SK-N-SH treated with all-trans-retinoic acid at 6 μM for 48 hours (cell line): ENCODE measurements around the gene KIAA0408.
"Not testable (repeated sequence)": the region's sequence is repeated elsewhere in the genome, so short reads cannot be mapped to it uniquely, and the experiment has no call there.

ENCODE experiments used
- ATAC-seq: fragments of 200-7000 bp; cut with Tn5 transposase; 3 replicates; pipeline ENCODE4 v1.9.1; 2020; ENCODE audit warnings: mild to moderate bottlenecking, moderate library complexity
- ARNTL ChIP-seq: fragments of 450-650 bp; formaldehyde crosslinking; IDR thresholded peaks from 2 replicates; pipeline ENCODE4 v1.5.0; 2020; ENCODE audit warnings: low read depth, mild to moderate bottlenecking, moderate library complexity, borderline replicate concordance
- CSDC2 ChIP-seq: fragments of 250-450 bp; sonication (Bioruptor Pico); IDR thresholded peaks from 2 replicates; pipeline ENCODE4 v1.5.0; 2020; ENCODE audit warnings: mild to moderate bottlenecking, moderate library complexity
- GLIS3 ChIP-seq: fragments of 250-450 bp; sonication (Bioruptor Pico); IDR thresholded peaks from 2 replicates; pipeline ENCODE4 v1.5.0; 2020; ENCODE audit warnings: mild to moderate bottlenecking, moderate library complexity
- ISL1 ChIP-seq: fragments of 250-450 bp; sonication (Bioruptor Pico); IDR thresholded peaks from 2 replicates; pipeline ENCODE4 v2.1.2; 2022; ENCODE audit warnings: mild to moderate bottlenecking, moderate library complexity
- OSR1 ChIP-seq: fragments of 250-450 bp; sonication (Bioruptor Pico); IDR thresholded peaks from 2 replicates; pipeline ENCODE4 v1.8.0; 2022; ENCODE audit warnings: moderate library complexity, mild to moderate bottlenecking, inconsistent platforms
- RARB ChIP-seq: fragments of 250-450 bp; sonication (Bioruptor Pico); IDR thresholded peaks from 2 replicates; pipeline ENCODE4 v1.8.0; 2021; ENCODE audit warnings: mild to moderate bottlenecking, moderate library complexity
- SNAI2 ChIP-seq: fragments of 250-450 bp; sonication (Bioruptor Pico); IDR thresholded peaks from 2 replicates; pipeline ENCODE4 v1.5.0; 2020; ENCODE audit warnings: mild to moderate bottlenecking, moderate library complexity
- TCF4 ChIP-seq: fragments of 250-450 bp; sonication (Bioruptor Pico); IDR thresholded peaks from 2 replicates; pipeline ENCODE4 v1.8.0; 2021; ENCODE audit warnings: mild to moderate bottlenecking, moderate library complexity, borderline replicate concordance
- TOX ChIP-seq: fragments of 250-450 bp; sonication (Bioruptor Pico); IDR thresholded peaks from 2 replicates; pipeline ENCODE4 v1.8.0; 2021; ENCODE audit warnings: mild to moderate bottlenecking, moderate library complexity, borderline replicate concordance
- ZC3H10 ChIP-seq: fragments of 250-450 bp; sonication (Bioruptor Pico); IDR thresholded peaks from 2 replicates; pipeline ENCODE4 v1.5.1; 2021; ENCODE audit warnings: mild to moderate bottlenecking, moderate library complexity
- ZFP3 ChIP-seq: fragments of 250-450 bp; sonication (Bioruptor Pico); IDR thresholded peaks from 2 replicates; pipeline ENCODE4 v1.5.0; 2020; ENCODE audit warnings: mild to moderate bottlenecking, moderate library complexity
- ZFP30 ChIP-seq: fragments of 450-650 bp; formaldehyde crosslinking; IDR thresholded peaks from 2 replicates; pipeline ENCODE4 v1.5.0; 2022; ENCODE audit warnings: mild to moderate bottlenecking, moderate library complexity
- ZNF565 ChIP-seq: fragments of 450-650 bp; formaldehyde crosslinking; conservative IDR thresholded peaks from 2 replicates; pipeline ENCODE4 v1.5.0; 2020; ENCODE audit warnings: low read depth, mild to moderate bottlenecking, moderate library complexity
- ZNF70 ChIP-seq: fragments of 450-650 bp; formaldehyde crosslinking; IDR thresholded peaks from 2 replicates; pipeline ENCODE4 v1.5.0; 2020; ENCODE audit warnings: mild to moderate bottlenecking, moderate library complexity
- ZNF8 ChIP-seq: fragments of 450-650 bp; formaldehyde crosslinking; IDR thresholded peaks from 2 replicates; pipeline ENCODE4 v1.5.0; 2020; ENCODE audit warnings: mild to moderate bottlenecking, moderate library complexity
- TF ChIP-seq, protein P1 (sequence below): fragments of 250-450 bp; sonication (Bioruptor Pico); IDR thresholded peaks from 2 replicates; pipeline ENCODE4 v1.8.0; 2020; ENCODE audit warnings: mild to moderate bottlenecking, moderate library complexity, borderline replicate concordance
- TF ChIP-seq, protein P2 (sequence below): fragments of 250-450 bp; sonication (Bioruptor Pico); IDR thresholded peaks from 2 replicates; pipeline ENCODE4 v1.5.1; 2020; ENCODE audit warnings: low read depth, mild to moderate bottlenecking, moderate library complexity
- TF ChIP-seq, protein P3 (sequence below): fragments of 250-450 bp; sonication (Bioruptor Pico); IDR thresholded peaks from 2 replicates; pipeline ENCODE4 v1.5.0; 2020; ENCODE audit warnings: mild to moderate bottlenecking, moderate library complexity
- TF ChIP-seq, protein P4 (sequence below): fragments of 250-450 bp; sonication (Bioruptor Pico); IDR thresholded peaks from 2 replicates; pipeline ENCODE4 v1.5.1; 2021; ENCODE audit warnings: mild to moderate bottlenecking, moderate library complexity

KIAA0408 gene

DNA sequence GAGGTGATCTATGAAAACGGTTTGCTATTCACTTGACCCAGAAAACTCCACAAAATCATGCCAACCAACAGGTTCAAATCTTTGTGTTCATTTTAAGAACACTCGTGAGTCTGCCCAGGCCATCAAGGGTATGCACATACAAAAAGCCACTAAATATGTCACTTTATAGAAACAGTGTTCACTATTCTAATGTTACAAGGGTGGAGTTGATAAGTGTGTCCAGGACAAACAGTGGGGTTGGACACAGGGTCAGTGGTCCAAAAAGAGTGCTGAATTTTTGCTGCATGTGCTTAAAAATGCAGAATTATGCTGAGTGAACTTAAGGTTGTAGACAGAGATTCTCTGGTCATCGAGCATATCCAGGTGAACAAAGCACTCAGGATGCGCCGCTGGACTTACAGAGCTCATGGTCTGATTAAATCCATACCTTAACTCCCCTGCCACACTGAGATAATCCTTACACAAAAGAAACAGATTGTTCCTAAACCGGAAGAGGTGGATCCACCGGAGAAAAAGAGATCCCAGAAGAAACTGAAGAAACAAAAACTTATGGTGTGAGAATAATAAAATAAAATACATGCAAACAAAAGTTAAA is 23.5 kb downstream of the KIAA0408 start:
- ATAC-seq: no peak
- TF ChIP-seq ZNF565 (CRISPR knock-in tag) (no peak), CSDC2 (no peak), ZNF8 (CRISPR knock-in tag) (no peak), ZFP3 (CRISPR knock-in tag) (no peak), OSR1 (no peak), RARB (CRISPR knock-in tag) (no peak), ZNF70 (CRISPR knock-in tag) (no peak)
- TF ChIP-seq, protein P1, sequence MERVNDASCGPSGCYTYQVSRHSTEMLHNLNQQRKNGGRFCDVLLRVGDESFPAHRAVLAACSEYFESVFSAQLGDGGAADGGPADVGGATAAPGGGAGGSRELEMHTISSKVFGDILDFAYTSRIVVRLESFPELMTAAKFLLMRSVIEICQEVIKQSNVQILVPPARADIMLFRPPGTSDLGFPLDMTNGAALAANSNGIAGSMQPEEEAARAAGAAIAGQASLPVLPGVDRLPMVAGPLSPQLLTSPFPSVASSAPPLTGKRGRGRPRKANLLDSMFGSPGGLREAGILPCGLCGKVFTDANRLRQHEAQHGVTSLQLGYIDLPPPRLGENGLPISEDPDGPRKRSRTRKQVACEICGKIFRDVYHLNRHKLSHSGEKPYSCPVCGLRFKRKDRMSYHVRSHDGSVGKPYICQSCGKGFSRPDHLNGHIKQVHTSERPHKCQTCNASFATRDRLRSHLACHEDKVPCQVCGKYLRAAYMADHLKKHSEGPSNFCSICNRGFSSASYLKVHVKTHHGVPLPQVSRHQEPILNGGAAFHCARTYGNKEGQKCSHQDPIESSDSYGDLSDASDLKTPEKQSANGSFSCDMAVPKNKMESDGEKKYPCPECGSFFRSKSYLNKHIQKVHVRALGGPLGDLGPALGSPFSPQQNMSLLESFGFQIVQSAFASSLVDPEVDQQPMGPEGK (CRISPR knock-in tag): no peak

DNA sequence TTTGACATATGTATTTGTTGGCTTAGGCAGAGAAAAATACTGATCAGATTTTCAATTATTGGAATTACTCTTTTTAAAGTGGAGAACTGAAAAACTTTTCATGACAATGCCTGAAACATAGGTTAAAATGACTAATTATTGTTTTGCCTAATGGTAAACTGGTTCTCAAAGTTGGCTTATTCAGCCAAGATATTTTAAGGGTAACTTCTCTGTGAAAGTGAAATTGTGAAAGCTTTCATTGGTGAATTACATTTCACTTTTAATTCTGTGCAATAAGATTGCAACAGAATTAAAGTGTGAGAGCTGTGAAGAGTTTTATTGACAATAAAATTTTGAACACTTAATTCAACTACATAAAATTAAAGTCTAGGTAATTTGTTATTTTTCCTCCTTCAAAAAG is 24.5 kb downstream of the KIAA0408 start:
- ATAC-seq: no peak
- TF ChIP-seq ZFP30 (CRISPR knock-in tag) (no peak), ZNF8 (CRISPR knock-in tag) (no peak), ZFP3 (CRISPR knock-in tag) (no peak), CSDC2 (no peak), ISL1 (no peak), GLIS3 (CRISPR knock-in tag) (no peak), ZNF565 (CRISPR knock-in tag) (no peak), ZC3H10 (no peak), TOX (CRISPR knock-in tag) (no peak), TCF4 (CRISPR knock-in tag) (no peak), RARB (CRISPR knock-in tag) (no peak), ZNF70 (CRISPR knock-in tag) (no peak)
- TF ChIP-seq, protein P1 (CRISPR knock-in tag): no peak
- TF ChIP-seq, protein P2, sequence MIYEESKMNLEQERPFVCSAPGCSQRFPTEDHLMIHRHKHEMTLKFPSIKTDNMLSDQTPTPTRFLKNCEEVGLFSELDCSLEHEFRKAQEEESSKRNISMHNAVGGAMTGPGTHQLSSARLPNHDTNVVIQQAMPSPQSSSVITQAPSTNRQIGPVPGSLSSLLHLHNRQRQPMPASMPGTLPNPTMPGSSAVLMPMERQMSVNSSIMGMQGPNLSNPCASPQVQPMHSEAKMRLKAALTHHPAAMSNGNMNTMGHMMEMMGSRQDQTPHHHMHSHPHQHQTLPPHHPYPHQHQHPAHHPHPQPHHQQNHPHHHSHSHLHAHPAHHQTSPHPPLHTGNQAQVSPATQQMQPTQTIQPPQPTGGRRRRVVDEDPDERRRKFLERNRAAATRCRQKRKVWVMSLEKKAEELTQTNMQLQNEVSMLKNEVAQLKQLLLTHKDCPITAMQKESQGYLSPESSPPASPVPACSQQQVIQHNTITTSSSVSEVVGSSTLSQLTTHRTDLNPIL: no peak
- TF ChIP-seq, protein P3, sequence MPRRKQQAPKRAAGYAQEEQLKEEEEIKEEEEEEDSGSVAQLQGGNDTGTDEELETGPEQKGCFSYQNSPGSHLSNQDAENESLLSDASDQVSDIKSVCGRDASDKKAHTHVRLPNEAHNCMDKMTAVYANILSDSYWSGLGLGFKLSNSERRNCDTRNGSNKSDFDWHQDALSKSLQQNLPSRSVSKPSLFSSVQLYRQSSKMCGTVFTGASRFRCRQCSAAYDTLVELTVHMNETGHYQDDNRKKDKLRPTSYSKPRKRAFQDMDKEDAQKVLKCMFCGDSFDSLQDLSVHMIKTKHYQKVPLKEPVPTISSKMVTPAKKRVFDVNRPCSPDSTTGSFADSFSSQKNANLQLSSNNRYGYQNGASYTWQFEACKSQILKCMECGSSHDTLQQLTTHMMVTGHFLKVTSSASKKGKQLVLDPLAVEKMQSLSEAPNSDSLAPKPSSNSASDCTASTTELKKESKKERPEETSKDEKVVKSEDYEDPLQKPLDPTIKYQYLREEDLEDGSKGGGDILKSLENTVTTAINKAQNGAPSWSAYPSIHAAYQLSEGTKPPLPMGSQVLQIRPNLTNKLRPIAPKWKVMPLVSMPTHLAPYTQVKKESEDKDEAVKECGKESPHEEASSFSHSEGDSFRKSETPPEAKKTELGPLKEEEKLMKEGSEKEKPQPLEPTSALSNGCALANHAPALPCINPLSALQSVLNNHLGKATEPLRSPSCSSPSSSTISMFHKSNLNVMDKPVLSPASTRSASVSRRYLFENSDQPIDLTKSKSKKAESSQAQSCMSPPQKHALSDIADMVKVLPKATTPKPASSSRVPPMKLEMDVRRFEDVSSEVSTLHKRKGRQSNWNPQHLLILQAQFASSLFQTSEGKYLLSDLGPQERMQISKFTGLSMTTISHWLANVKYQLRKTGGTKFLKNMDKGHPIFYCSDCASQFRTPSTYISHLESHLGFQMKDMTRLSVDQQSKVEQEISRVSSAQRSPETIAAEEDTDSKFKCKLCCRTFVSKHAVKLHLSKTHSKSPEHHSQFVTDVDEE (CRISPR knock-in tag): no peak
- TF ChIP-seq, all 23 proteins: peak for 0

DNA sequence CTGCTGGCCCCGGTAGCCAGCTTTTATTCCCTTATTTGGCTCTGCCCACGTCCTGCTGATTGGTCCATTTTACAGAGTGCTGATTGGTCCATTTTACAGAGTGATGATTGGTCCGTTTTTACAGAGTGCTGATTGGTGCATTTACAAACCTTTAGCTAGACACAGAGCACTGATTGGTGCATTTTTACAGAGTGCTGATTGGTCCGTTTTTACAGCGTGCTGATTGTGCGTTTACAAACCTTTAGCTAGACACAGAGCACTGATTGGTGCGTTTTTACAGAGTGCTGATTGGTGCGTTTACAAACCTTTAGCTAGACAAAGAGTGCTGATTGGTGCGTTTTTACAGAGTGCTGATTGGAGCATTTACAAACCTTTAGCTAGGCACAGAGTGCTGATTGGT is 30.6 kb downstream of the KIAA0408 start:
- not testable (repeated sequence) for ATAC-seq

DNA sequence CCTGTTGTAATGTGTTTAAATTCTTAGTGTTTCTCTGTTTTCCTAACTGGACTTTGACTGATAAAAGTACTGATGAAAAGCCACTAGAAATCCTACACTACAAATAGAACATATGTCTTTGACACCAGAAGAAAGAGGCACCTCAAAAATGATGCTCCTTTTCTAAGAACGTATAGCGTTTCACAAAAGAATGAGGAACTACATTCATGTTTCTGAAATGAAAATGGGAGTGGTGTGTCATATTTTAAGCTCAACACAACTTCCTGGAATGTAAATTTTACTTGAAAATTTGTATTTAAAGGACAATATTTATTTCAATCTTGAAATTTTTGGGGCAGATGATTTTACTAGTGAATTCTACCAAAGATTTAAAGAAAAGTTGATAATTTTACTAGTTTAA is 35.3 kb downstream of the KIAA0408 start:
- no peak for ATAC-seq
- TF ChIP-seq ZC3H10: no peak
- TF ChIP-seq ZNF565 (CRISPR knock-in tag): no peak
- TF ChIP-seq, protein P4, sequence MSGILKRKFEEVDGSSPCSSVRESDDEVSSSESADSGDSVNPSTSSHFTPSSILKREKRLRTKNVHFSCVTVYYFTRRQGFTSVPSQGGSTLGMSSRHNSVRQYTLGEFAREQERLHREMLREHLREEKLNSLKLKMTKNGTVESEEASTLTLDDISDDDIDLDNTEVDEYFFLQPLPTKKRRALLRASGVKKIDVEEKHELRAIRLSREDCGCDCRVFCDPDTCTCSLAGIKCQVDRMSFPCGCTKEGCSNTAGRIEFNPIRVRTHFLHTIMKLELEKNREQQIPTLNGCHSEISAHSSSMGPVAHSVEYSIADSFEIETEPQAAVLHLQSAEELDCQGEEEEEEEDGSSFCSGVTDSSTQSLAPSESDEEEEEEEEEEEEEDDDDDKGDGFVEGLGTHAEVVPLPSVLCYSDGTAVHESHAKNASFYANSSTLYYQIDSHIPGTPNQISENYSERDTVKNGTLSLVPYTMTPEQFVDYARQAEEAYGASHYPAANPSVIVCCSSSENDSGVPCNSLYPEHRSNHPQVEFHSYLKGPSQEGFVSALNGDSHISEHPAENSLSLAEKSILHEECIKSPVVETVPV (CRISPR knock-in tag): no peak
- no peak for TF ChIP-seq CSDC2
- TF ChIP-seq ZFP3 (CRISPR knock-in tag): no peak
- TF ChIP-seq SNAI2 (CRISPR knock-in tag): no peak
- TF ChIP-seq ARNTL (CRISPR knock-in tag): no peak
- no peak for TF ChIP-seq ZNF70 (CRISPR knock-in tag)
- no peak for TF ChIP-seq GLIS3 (CRISPR knock-in tag)
- TF ChIP-seq OSR1: no peak
- TF ChIP-seq, protein P3 (CRISPR knock-in tag): no peak
- TF ChIP-seq TOX (CRISPR knock-in tag): no peak
- TF ChIP-seq, protein P1 (CRISPR knock-in tag): no peak
